Activated CD8-positive, alpha-beta T cell treated with anti-CD3 and anti-CD28 coated beads for 36 hours (primary cell): ENCODE results near the gene ARHGAP26. TPM values are rescaled to one million over a fixed set of nuclear protein-coding genes. Genes with fewer than 3 reads are reported as not detected.

Experiments used
- ATAC-seq: fragments of 200-7000 bp; cut with Tn5 transposase; one replicate; pipeline ENCODE4 v1.10.0; 2021; ENCODE audit warnings: mild to moderate bottlenecking, moderate library complexity
- CTCF ChIA-PET: fragments of 350-600 bp; sonication (Branson Sonifier 250); formaldehyde crosslinking; loops from one replicate; lab custom pipeline; 2021; ENCODE audit warnings: antibody characterized with exemption; lab: Charles Lee
- POLR2A ChIA-PET: fragments of 350-600 bp; sonication (Branson Sonifier 250); formaldehyde crosslinking; loops from one replicate; lab custom pipeline; 2021; ENCODE audit warnings: antibody characterized with exemption; lab: Charles Lee
- DNase-seq: peaks from one replicate; pipeline ENCODE4 v3.0.0-alpha.2; 2020
- H3K27ac Mint-ChIP-seq: one replicate; pipeline ENCODE4 v1.8.0; 2021; ENCODE audit warnings: mild to moderate bottlenecking, mixed read lengths
- H3K27me3 Mint-ChIP-seq: one replicate; pipeline ENCODE4 v1.8.0; 2021; ENCODE audit warnings: mixed read lengths
- H3K36me3 Mint-ChIP-seq: one replicate; pipeline ENCODE4 v1.8.0; 2021; ENCODE audit warnings: low read depth, mixed read lengths
- H3K4me1 Mint-ChIP-seq: one replicate; pipeline ENCODE4 v1.8.0; 2021; ENCODE audit warnings: low read depth, mixed read lengths
- H3K4me3 Mint-ChIP-seq: one replicate; pipeline ENCODE4 v1.8.0; 2021; ENCODE audit warnings: mild to moderate bottlenecking, moderate library complexity, mixed read lengths
- H3K9me3 Mint-ChIP-seq: one replicate; pipeline ENCODE4 v1.8.0; 2021; ENCODE audit warnings: mixed read lengths
- intact Hi-C: fragments of 100-400 bp; cut with micrococcal nuclease; formaldehyde crosslinking; loops from one replicate; pipeline ENCODE4 v1.10.0; 2022
- total RNA-seq, 2 experiments: library from RNA; stranded (reverse); gene quantifications; one replicate each; pipeline ENCODE4 v1.2.3, GENCODE V29; 2021
- TF ChIP-seq, protein P1 (sequence below): fragments of 200-600 bp; IDR thresholded peaks from one replicate; pipeline ENCODE4 v1.8.0; 2022; ENCODE audit warnings: antibody characterized with exemption, mild to moderate bottlenecking

The ARHGAP26 gene
- total RNA-seq, 2 experiments from 2014 or later, result 12.7 to 18.0 TPM

DNA sequence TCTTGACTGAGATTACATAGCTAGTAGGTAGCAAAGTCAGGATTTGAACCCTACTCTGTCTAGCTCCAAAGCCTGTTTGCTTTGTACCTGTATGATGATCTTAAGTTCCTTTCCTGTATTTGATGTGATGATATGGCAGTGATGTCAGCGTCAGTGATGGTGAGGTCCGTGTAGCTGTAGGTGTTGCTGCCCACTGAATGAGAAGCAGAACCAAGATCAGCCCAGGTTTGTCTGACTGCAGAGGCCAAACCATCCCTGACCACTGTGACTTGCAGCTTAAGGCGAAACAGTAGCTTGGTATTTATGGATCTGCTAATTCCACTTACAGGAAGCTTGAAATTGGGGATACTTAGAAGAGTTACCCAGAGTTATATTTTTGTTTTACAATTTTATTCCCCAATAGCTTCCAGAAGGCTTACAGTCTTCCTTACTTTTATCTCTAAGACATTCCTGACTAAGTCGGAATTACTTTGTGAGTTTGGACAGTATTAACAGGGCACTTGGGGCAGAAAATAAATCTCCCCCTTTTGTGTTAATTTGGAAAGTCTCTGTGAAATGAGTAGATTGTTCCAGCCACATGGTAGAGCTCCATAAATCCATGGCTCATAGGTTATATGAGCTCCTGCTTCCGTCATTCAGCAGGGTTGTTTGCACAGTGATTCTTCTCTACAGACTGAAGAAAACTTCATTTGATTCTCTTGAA, 359.9 kb downstream of the ARHGAP26 start:
- Mint-ChIP-seq H3K9me3 (no peaks in the 10 kb centered on the region), H3K27me3 (no peaks in the 10 kb centered on the region), H3K4me3 (no peak overlapping the region), H3K36me3 (no peaks in the 10 kb centered on the region), H3K4me1 (peaks cover 4% of the 10 kb centered on the region), H3K27ac (no peak overlapping the region)
- DNase-seq, result no peak
- intact Hi-C loops, result no loop called here
- ChIA-PET CTCF (interaction anchor here (0.7 to 1.2 kb wide), 2 partner anchors 10 to 20 kb away, joined by 3 read pairs; no protein-coding TSS in a partner anchor), POLR2A (interaction anchor here (1.0 kb wide), 1 partner anchor 13 kb away, joined by 3 read pairs; no protein-coding TSS in a partner anchor)
- no peak for ATAC-seq
- TF ChIP-seq, protein P1, sequence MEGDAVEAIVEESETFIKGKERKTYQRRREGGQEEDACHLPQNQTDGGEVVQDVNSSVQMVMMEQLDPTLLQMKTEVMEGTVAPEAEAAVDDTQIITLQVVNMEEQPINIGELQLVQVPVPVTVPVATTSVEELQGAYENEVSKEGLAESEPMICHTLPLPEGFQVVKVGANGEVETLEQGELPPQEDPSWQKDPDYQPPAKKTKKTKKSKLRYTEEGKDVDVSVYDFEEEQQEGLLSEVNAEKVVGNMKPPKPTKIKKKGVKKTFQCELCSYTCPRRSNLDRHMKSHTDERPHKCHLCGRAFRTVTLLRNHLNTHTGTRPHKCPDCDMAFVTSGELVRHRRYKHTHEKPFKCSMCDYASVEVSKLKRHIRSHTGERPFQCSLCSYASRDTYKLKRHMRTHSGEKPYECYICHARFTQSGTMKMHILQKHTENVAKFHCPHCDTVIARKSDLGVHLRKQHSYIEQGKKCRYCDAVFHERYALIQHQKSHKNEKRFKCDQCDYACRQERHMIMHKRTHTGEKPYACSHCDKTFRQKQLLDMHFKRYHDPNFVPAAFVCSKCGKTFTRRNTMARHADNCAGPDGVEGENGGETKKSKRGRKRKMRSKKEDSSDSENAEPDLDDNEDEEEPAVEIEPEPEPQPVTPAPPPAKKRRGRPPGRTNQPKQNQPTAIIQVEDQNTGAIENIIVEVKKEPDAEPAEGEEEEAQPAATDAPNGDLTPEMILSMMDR, result no peak

DNA sequence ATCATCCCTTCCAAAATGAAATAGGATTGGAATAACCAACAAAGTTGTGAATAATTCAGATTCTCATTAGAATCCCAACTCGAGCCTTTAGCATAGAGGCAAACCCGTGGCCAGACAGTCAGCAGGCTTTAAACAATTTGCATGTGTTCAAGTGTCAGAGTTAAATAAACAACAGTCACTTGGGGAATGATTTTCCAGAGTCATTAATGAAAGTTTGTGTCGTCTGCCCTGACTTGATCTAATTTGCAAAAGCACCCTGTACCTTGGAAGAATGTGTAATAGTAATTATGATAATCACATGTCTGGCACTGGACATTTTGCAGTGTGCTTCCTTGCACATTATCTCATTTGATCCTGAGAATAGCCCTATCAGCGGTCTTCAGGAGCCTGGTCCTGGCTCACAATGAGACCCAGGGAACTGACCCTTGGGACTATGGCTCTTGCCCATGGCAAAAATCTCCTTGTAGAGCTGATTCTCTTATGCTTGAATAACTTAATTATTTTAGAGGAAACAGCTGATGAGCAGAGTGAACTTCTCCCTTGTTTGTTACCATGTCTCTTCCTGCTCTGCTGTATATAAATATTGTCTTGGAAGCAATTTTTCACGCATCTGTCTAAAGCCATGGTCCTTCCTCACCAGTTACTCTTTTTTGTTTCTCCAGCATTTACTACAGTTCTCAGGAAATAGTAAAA, 360.6 kb downstream of the ARHGAP26 start:
- POLR2A ChIA-PET, result no interaction called here
- intact Hi-C loops, result no loop called here
- Mint-ChIP-seq H3K9me3 (no peaks in the 10 kb centered on the region), H3K4me3 (no peak overlapping the region), H3K36me3 (no peaks in the 10 kb centered on the region), H3K27me3 (no peaks in the 10 kb centered on the region), H3K4me1 (peaks cover 4% of the 10 kb centered on the region), H3K27ac (no peak overlapping the region)
- DNase-seq (no peak), ATAC-seq (no peak)
- CTCF ChIA-PET, result interaction anchor here (1.2 kb wide), 1 partner anchor 11 kb away, joined by 3 read pairs; no protein-coding TSS in a partner anchor
- TF ChIP-seq, protein P1, result no peak

DNA sequence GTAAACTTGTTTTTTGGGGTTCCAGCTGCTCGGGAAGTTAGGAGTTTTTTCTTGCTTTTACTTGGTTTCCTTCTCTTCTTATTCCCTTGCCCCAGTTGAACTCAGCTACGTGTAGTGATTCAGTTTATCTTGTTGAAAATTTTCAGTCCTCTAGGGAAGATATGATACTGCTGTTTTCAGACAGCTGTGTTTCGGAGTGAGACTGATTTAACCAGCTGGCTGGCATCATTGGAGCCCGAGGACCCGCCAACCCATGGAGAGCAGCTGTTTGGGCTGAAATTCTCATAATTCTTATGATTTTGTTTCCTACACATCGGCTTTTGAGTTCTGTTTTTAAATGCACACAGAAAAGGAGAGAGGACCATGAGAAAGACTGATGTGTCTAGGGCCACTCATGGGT, 361.8 kb downstream of the ARHGAP26 start:
- no peak overlapping the region for H3K4me3 Mint-ChIP-seq
- intact Hi-C loops, result no loop called here
- DNase-seq, result no peak
- H3K9me3 Mint-ChIP-seq, result no peaks in the 10 kb centered on the region
- no peak for ATAC-seq
- H3K27me3 Mint-ChIP-seq, result no peaks in the 10 kb centered on the region
- CTCF ChIA-PET, result interaction anchor here (0.7 to 1.0 kb wide), 2 partner anchors 128 to 224 kb away, joined by 3 read pairs; no protein-coding TSS in a partner anchor
- POLR2A ChIA-PET, result no interaction called here
- peaks cover 4% of the 10 kb centered on the region for H3K4me1 Mint-ChIP-seq
- H3K27ac Mint-ChIP-seq, result no peak overlapping the region
- no peaks in the 10 kb centered on the region for H3K36me3 Mint-ChIP-seq
- TF ChIP-seq, protein P1, result no peak

DNA sequence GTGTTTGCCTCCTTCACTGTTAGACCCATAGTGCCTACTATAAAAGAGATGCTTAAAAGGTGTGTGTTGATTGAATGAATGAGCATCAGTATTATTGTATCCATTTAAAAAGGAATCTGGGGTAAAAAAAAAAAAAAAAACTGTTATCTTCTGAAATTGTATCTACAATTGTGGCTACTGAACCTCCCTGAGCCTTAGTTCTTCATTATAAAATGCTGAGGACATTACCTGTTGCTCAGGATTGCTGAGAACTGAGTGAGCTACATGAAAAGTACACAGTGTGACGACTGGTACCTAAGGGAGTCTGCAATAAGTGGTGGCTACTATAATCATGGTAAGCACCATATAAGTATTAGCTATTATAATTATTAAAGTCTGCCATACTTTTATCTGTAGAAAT, 362.6 kb downstream of the ARHGAP26 start:
- H3K9me3 Mint-ChIP-seq, result no peaks in the 10 kb centered on the region
- intact Hi-C loops, result no loop called here
- POLR2A ChIA-PET, result no interaction called here
- DNase-seq (no peak), ATAC-seq (no peak)
- H3K27ac Mint-ChIP-seq, result no peak overlapping the region
- CTCF ChIA-PET, result interaction anchor here (0.6 to 0.7 kb wide), 2 partner anchors 39 to 223 kb away, joined by 3 read pairs; no protein-coding TSS in a partner anchor
- no peak overlapping the region for H3K4me3 Mint-ChIP-seq
- peaks cover 3% of the 10 kb centered on the region for H3K36me3 Mint-ChIP-seq
- TF ChIP-seq, protein P1, result no peak
- no peaks in the 10 kb centered on the region for H3K27me3 Mint-ChIP-seq
- peaks cover 4% of the 10 kb centered on the region for H3K4me1 Mint-ChIP-seq

DNA sequence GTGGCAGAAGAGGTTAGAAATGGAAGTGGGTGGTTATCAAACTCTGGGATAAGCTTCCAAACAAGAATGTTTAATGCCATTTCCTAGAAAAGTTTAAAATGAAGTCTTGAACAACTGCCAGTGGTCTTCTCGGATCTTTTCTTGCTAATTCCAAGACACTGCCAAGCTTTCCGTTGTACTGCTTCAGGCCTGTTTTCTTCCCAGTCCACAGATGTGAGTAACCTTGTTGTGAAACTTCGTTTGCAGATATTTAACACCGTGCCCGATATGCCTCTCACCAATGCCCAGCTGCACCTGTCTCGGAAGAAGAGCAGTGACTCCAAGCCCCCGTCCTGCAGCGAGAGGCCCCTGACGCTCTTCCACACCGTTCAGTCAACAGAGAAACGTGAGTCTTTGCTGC, 363.5 kb downstream of the ARHGAP26 start:
- intact Hi-C loops, result no loop called here
- TF ChIP-seq, protein P1, result no peak
- peaks cover 3% of the 10 kb centered on the region for H3K36me3 Mint-ChIP-seq
- H3K4me1 Mint-ChIP-seq, result peaks cover 4% of the 10 kb centered on the region
- DNase-seq, result no peak
- ATAC-seq, result no peak
- no peak overlapping the region for H3K4me3 Mint-ChIP-seq
- H3K27me3 Mint-ChIP-seq, result no peaks in the 10 kb centered on the region
- ChIA-PET CTCF (no interaction called here), POLR2A (no interaction called here)
- H3K27ac Mint-ChIP-seq, result no peak overlapping the region
- H3K9me3 Mint-ChIP-seq, result no peaks in the 10 kb centered on the region
